Astrocyte (in vitro differentiated cells and primary cell): ENCODE measurements around the gene RRBP1. TPM values are rescaled to one million over a fixed set of nuclear protein-coding genes. Genes with fewer than 3 reads are reported as not detected.

Experiments used
- DNase-seq: peaks from one replicate; pipeline ENCODE4 v3.0.0-alpha.2; 2010; ENCODE audit warnings: low read depth
- FAIRE-seq: peaks from 2 replicates; lab custom pipeline; 2011; peaks lifted over from hg19 to GRCh38; lab: Jason Lieb, UNC
- H2AFZ ChIP-seq: 2 replicates; pipeline ENCODE4 v1.6.0; 2012; ENCODE audit warnings: low read depth, low read length, inconsistent platforms
- H3K27ac ChIP-seq: 2 replicates; pipeline ENCODE4 v1.5.1; 2011; ENCODE audit warnings: low read depth, low read length, inconsistent platforms
- H3K27me3 ChIP-seq: 2 replicates; pipeline ENCODE4 v1.6.0; 2011; ENCODE audit warnings: low read length, inconsistent platforms; ENCODE audit not compliant: insufficient read depth
- H3K36me3 ChIP-seq: 2 replicates; pipeline ENCODE4 v1.5.1; 2011; ENCODE audit warnings: low read length, inconsistent platforms; ENCODE audit not compliant: insufficient read depth
- H3K4me1 ChIP-seq: 2 replicates; pipeline ENCODE4 v1.5.1; 2011; ENCODE audit warnings: low read length, inconsistent platforms; ENCODE audit not compliant: insufficient read depth
- H3K4me2 ChIP-seq: 2 replicates; pipeline ENCODE4 v1.6.0; 2012; ENCODE audit warnings: low read length, inconsistent platforms
- H3K4me3 ChIP-seq: 2 replicates; pipeline ENCODE4 v1.5.1; 2011; ENCODE audit warnings: low read depth, mild to moderate bottlenecking, low read length, inconsistent platforms; ENCODE audit not compliant: insufficient read depth
- H3K79me2 ChIP-seq: 2 replicates; pipeline ENCODE4 v1.6.0; 2012; ENCODE audit warnings: mild to moderate bottlenecking, low read length, inconsistent platforms; ENCODE audit not compliant: insufficient read depth
- H3K9ac ChIP-seq: 2 replicates; pipeline ENCODE4 v1.6.0; 2012; ENCODE audit warnings: mild to moderate bottlenecking, low read length, inconsistent platforms
- H3K9me3 ChIP-seq: 2 replicates; pipeline ENCODE4 v1.5.1; 2012; ENCODE audit warnings: low read depth, mild to moderate bottlenecking, low read length, inconsistent platforms; ENCODE audit not compliant: insufficient read depth
- H4K20me1 ChIP-seq: 2 replicates; pipeline ENCODE4 v1.6.0; 2012; ENCODE audit warnings: low read length, inconsistent platforms; ENCODE audit not compliant: insufficient read depth
- H3K27ac Mint-ChIP-seq: one replicate; pipeline ENCODE4 v1.8.0; 2021; ENCODE audit warnings: mild to moderate bottlenecking, mixed read lengths; ENCODE audit not compliant: unreplicated experiment
- H3K27me3 Mint-ChIP-seq: one replicate; pipeline ENCODE4 v1.8.0; 2021; ENCODE audit warnings: low read depth, mixed read lengths; ENCODE audit not compliant: unreplicated experiment
- H3K36me3 Mint-ChIP-seq: one replicate; pipeline ENCODE4 v1.8.0; 2021; ENCODE audit warnings: low read depth, mixed read lengths; ENCODE audit not compliant: unreplicated experiment
- H3K4me1 Mint-ChIP-seq: one replicate; pipeline ENCODE4 v1.8.0; 2021; ENCODE audit warnings: low read depth, mixed read lengths; ENCODE audit not compliant: unreplicated experiment
- H3K4me3 Mint-ChIP-seq: one replicate; pipeline ENCODE4 v1.8.0; 2021; ENCODE audit warnings: mild to moderate bottlenecking, moderate library complexity, mixed read lengths; ENCODE audit not compliant: unreplicated experiment
- H3K9me3 Mint-ChIP-seq: one replicate; pipeline ENCODE4 v1.8.0; 2021; ENCODE audit warnings: mild to moderate bottlenecking, mixed read lengths; ENCODE audit not compliant: unreplicated experiment
- EZH2 ChIP-seq: IDR thresholded peaks from 2 replicates; pipeline ENCODE4 v1.6.1; 2012; ENCODE audit warnings: mild to moderate bottlenecking, low read length, inconsistent platforms; ENCODE audit not compliant: insufficient read depth
- total RNA-seq: library from RNA; stranded (reverse); gene quantifications from 2 replicates; pipeline ENCODE4 v1.2.1, GENCODE V29; 2021
- TF ChIP-seq, protein P1 (sequence below): IDR thresholded peaks from 2 replicates; pipeline ENCODE4 v1.5.1; 2011; ENCODE audit warnings: low read depth, mild to moderate bottlenecking, inconsistent platforms, low read length, moderate library complexity; ENCODE audit not compliant: insufficient read depth

The RRBP1 gene
- total RNA-seq, 1 donor from 2014 or later: 347 TPM

DNA sequence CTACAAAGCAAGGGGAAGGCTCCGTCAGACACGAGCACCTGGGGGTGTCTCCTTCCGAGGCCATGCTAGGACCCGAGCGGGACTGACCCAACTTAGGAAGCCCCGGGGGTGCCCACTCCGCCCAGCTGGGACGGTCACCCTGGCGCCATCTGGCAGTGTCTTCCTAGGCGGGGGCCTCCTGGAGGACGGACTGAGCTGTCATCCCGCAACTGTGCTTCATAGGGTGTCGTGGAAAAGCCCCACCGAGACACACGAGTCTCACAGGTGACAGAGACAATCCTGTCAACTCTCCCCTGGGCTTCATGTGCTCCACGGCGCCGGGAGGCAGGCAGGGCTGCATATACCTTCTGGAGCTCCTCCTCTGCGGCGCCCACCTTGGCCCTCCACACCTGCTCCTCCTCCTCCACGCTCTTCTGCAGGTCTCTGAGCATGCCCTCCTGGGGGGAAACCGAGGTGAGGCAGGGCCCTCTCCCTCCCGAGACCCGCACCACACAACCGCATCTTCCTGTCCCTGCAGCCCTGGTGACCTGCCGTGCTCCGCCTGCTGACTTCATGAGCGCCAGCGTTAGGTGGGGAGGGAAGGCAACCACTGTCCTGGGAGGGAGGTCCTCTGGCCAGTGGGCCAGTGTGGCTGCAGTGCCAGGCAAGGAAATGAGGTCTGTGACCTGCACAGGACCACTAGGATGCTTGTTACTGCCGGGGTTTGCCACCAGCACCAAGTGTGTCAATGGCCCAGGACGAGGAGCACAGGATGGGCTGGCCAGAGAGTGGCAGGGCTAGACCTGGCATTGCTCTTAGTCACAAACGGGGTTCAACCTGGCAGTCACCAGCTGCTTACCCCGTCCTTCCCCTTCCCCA, 61.4 kb downstream of the RRBP1 start:
- Histone ChIP-seq H4K20me1 (peaks cover 98% of the 10 kb centered on the region), H3K36me3 (peaks cover 41% of the 10 kb centered on the region), H3K27me3 (no peaks in the 10 kb centered on the region), H3K27ac (no peak overlapping the region), H3K4me3 (no peak overlapping the region), H3K4me2 (no peak overlapping the region), H3K79me2 (peaks cover 3% of the 10 kb centered on the region), H3K4me1 (no peaks in the 10 kb centered on the region), H3K9me3 (no peaks in the 10 kb centered on the region), H2AFZ (no peak overlapping the region), H3K9ac (no peak overlapping the region)
- TF ChIP-seq EZH2: no peak
- TF ChIP-seq, protein P1, sequence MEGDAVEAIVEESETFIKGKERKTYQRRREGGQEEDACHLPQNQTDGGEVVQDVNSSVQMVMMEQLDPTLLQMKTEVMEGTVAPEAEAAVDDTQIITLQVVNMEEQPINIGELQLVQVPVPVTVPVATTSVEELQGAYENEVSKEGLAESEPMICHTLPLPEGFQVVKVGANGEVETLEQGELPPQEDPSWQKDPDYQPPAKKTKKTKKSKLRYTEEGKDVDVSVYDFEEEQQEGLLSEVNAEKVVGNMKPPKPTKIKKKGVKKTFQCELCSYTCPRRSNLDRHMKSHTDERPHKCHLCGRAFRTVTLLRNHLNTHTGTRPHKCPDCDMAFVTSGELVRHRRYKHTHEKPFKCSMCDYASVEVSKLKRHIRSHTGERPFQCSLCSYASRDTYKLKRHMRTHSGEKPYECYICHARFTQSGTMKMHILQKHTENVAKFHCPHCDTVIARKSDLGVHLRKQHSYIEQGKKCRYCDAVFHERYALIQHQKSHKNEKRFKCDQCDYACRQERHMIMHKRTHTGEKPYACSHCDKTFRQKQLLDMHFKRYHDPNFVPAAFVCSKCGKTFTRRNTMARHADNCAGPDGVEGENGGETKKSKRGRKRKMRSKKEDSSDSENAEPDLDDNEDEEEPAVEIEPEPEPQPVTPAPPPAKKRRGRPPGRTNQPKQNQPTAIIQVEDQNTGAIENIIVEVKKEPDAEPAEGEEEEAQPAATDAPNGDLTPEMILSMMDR: no peak
- DNase-seq (no peak), FAIRE-seq (no peak)
- Mint-ChIP-seq H3K27me3 (no peaks in the 10 kb centered on the region), H3K9me3 (no peaks in the 10 kb centered on the region), H3K36me3 (peaks cover 9% of the 10 kb centered on the region), H3K27ac (no peak overlapping the region), H3K4me3 (no peak overlapping the region), H3K4me1 (no peaks in the 10 kb centered on the region)

GRCh38 chr20:17619351-17620093, 62.5 kb downstream of the RRBP1 start:
- H3K9me3 Mint-ChIP-seq: no peaks in the 10 kb centered on the region

More at GRCh38 chr20:17619351-17620093, 62.5 kb downstream of the RRBP1 start:
- Mint-ChIP-seq H3K27me3 (no peaks in the 10 kb centered on the region), H3K36me3 (peaks cover 10% of the 10 kb centered on the region), H3K4me3 (no peak overlapping the region), H3K27ac (no peak overlapping the region), H3K4me1 (no peaks in the 10 kb centered on the region)
- H3K4me3 ChIP-seq: no peak overlapping the region
- no peaks in the 10 kb centered on the region for H3K4me1 ChIP-seq
- H3K79me2 ChIP-seq: peaks cover 3% of the 10 kb centered on the region
- no peak for TF ChIP-seq EZH2
- TF ChIP-seq, protein P1: no peak
- H2AFZ ChIP-seq: no peak overlapping the region
- DNase-seq: no peak
- H3K36me3 ChIP-seq: peaks cover 44% of the 10 kb centered on the region
- no peak overlapping the region for H3K27ac ChIP-seq
- no peak overlapping the region for H3K9ac ChIP-seq
- peaks cover 98% of the 10 kb centered on the region for H4K20me1 ChIP-seq
- FAIRE-seq: no peak
- no peak overlapping the region for H3K4me2 ChIP-seq
- no peaks in the 10 kb centered on the region for H3K27me3 ChIP-seq
- no peaks in the 10 kb centered on the region for H3K9me3 ChIP-seq
